MCF 10A (cell line): ENCODE measurements around the gene PDRG1. TPM values are rescaled to one million over a fixed set of nuclear protein-coding genes. Genes with fewer than 3 reads are reported as not detected.

Experiments
- BruUV-seq: library from RNA; stranded (reverse); fragments of 400-500 nt; replicated peaks from 2 replicates; lab custom pipeline; 2021; lab: Mats Ljungman, UMichigan
- CTCF ChIA-PET: fragments of 300-600 bp; sonication (Branson Sonifier 250); formaldehyde crosslinking; extraction: SDS; loops from one replicate; lab custom pipeline; 2021; ENCODE audit warnings: antibody characterized with exemption, inconsistent platforms; lab: Yijun Ruan, JAX
- POLR2A ChIA-PET: fragments of 300-600, 350-650 bp; sonication (Branson Sonifier 250); formaldehyde crosslinking; extraction: SDS; loops from one replicate; lab custom pipeline; 2020; ENCODE audit warnings: antibody characterized with exemption, inconsistent platforms; lab: Yijun Ruan, JAX
- DNase-seq: peaks from one replicate; pipeline ENCODE4 v3.0.0-alpha.2; 2018; ENCODE audit not compliant: unreplicated experiment
- H3K27ac Mint-ChIP-seq: one replicate; pipeline ENCODE4 v1.8.0; 2022; ENCODE audit warnings: mild to moderate bottlenecking, low read depth, mixed read lengths; ENCODE audit not compliant: unreplicated experiment
- H3K27me3 Mint-ChIP-seq: one replicate; pipeline ENCODE4 v1.8.0; 2022; ENCODE audit warnings: mixed read lengths; ENCODE audit not compliant: insufficient read depth, unreplicated experiment
- H3K36me3 Mint-ChIP-seq: one replicate; pipeline ENCODE4 v1.8.0; 2022; ENCODE audit warnings: mild to moderate bottlenecking, moderate library complexity, mixed read lengths; ENCODE audit not compliant: insufficient read depth, unreplicated experiment
- H3K4me1 Mint-ChIP-seq: one replicate; pipeline ENCODE4 v1.8.0; 2022; ENCODE audit warnings: mixed read lengths; ENCODE audit not compliant: insufficient read depth, unreplicated experiment
- H3K4me3 Mint-ChIP-seq: one replicate; pipeline ENCODE4 v1.8.0; 2022; ENCODE audit warnings: mild to moderate bottlenecking, moderate library complexity, mixed read lengths; ENCODE audit not compliant: unreplicated experiment
- H3K9me3 Mint-ChIP-seq: one replicate; pipeline ENCODE4 v1.8.0; 2022; ENCODE audit warnings: mixed read lengths; ENCODE audit not compliant: unreplicated experiment
- CTCF ChIP-seq: fragments of 200-600 bp; IDR thresholded peaks from one replicate; pipeline ENCODE4 v1.8.0; 2022; ENCODE audit warnings: antibody characterized with exemption, mild to moderate bottlenecking; ENCODE audit not compliant: unreplicated experiment
- intact Hi-C: fragments of 100-400 bp; cut with micrococcal nuclease; formaldehyde crosslinking; loops from 2 replicates; pipeline ENCODE4 v1.14.1; 2022
- total RNA-seq: library from RNA; stranded (reverse); gene quantifications from 2 replicates; pipeline ENCODE4 v1.2.3, GENCODE V29; 2022

PDRG1 gene
- total RNA-seq, 1 experiment from 2014 or later, result 16.3 TPM

GRCh38 chr20:31925631-31926030 lies 26.2 kb downstream of the PDRG1 start:
- POLR2A ChIA-PET, result no interaction called here
- no peak overlapping the region for H3K4me3 Mint-ChIP-seq
- no peaks in the 10 kb centered on the region for H3K9me3 Mint-ChIP-seq
- intact Hi-C loops, result no loop called here
- CTCF ChIA-PET, result interaction anchor here (0.6 to 1.1 kb wide), 3 partner anchors 8 to 73 kb away, joined by 3 to 6 read pairs (median 4); no protein-coding TSS in a partner anchor
- TF ChIP-seq CTCF, result no peak
- peaks cover 6% of the 10 kb centered on the region for H3K4me1 Mint-ChIP-seq
- H3K36me3 Mint-ChIP-seq, result no peaks in the 10 kb centered on the region
- DNase-seq, result no peak
- BruUV-seq, result no TSS peak
- H3K27me3 Mint-ChIP-seq, result peaks cover 55% of the 10 kb centered on the region
- H3K27ac Mint-ChIP-seq, result no peak overlapping the region

GRCh38 chr20:31924561-31924960 lies 27.3 kb downstream of the PDRG1 start:
- no peaks in the 10 kb centered on the region for H3K9me3 Mint-ChIP-seq
- CTCF ChIA-PET, result interaction anchor here (0.6 to 3.5 kb wide), 4 partner anchors 17 to 72 kb away, joined by 3 to 24 read pairs (median 4); no protein-coding TSS in a partner anchor
- no peak for TF ChIP-seq CTCF
- intact Hi-C loops, result no loop called here
- peaks cover 55% of the 10 kb centered on the region for H3K27me3 Mint-ChIP-seq
- no peak overlapping the region for H3K4me3 Mint-ChIP-seq
- BruUV-seq, result no TSS peak
- peaks cover 6% of the 10 kb centered on the region for H3K4me1 Mint-ChIP-seq
- DNase-seq, result no peak
- H3K27ac Mint-ChIP-seq, result no peak overlapping the region
- H3K36me3 Mint-ChIP-seq, result no peaks in the 10 kb centered on the region
- POLR2A ChIA-PET, result no interaction called here

- ChIA-PET POLR2A (no interaction called here), CTCF (interaction anchor here (0.5 to 3.5 kb wide), 5 partner anchors 11 to 999 kb away, joined by 3 to 24 read pairs (median 3); no protein-coding TSS in a partner anchor)
- H3K4me3 Mint-ChIP-seq, result no peak overlapping the region
- no TSS peak for BruUV-seq
- H3K36me3 Mint-ChIP-seq, result no peaks in the 10 kb centered on the region
- intact Hi-C loops, result no loop called here
- no peaks in the 10 kb centered on the region for H3K9me3 Mint-ChIP-seq
- TF ChIP-seq CTCF, result no peak
- peaks cover 52% of the 10 kb centered on the region for H3K27me3 Mint-ChIP-seq
- H3K27ac Mint-ChIP-seq, result no peak overlapping the region
- H3K4me1 Mint-ChIP-seq, result peaks cover 6% of the 10 kb centered on the region
- DNase-seq, result no peak
Measured at GRCh38 chr20:31923388-31924331, 28.2 kb downstream of the PDRG1 start.

- Mint-ChIP-seq H3K27ac (no peak overlapping the region), H3K36me3 (no peaks in the 10 kb centered on the region), H3K27me3 (peaks cover 59% of the 10 kb centered on the region), H3K9me3 (no peaks in the 10 kb centered on the region), H3K4me1 (peaks cover 6% of the 10 kb centered on the region), H3K4me3 (no peak overlapping the region)
- DNase-seq, result no peak
- POLR2A ChIA-PET, result no interaction called here
- CTCF ChIA-PET, result interaction anchor here (0.5 to 3.5 kb wide), 3 partner anchors 10 to 76 kb away, joined by 3 to 24 read pairs (median 4); no protein-coding TSS in a partner anchor
- TF ChIP-seq CTCF, result no peak
- intact Hi-C loops, result no loop called here
- no TSS peak for BruUV-seq
Measured at GRCh38 chr20:31922588-31922987, 29.3 kb downstream of the PDRG1 start.
